HG03521 (cell line): ENCODE data around the gene NHS.

ENCODE experiments used
- ATAC-seq: cut with Tn5 transposase; IDR thresholded peaks from one replicate; pipeline ENCODE4 v1.9.1; 2021; ENCODE audit warnings: mild to moderate bottlenecking, moderate library complexity; ENCODE audit not compliant: unreplicated experiment

NHS gene

DNA sequence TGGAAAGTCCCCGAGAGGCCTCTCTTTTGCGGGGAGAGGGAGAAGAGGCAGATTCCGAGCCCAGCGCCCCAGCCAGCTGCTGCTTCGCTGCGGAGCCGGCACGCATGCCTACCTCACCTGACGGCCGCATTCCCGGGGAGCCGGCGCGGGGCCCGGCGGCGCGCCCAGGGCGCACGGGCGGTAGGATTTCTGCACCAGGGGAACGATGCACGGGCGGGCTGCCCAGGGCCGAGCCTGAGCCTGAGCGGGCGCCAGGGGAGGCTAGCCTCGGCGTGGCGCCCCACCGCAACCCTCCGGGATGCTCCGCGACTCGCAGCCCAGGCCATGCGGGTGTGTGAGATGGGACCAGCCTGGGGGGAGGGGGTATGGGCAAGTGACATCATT lies 281.0 kb downstream of the NHS start:
- no peak for ATAC-seq

GRCh38 chrX:17656556-17656955 lies 281.6 kb downstream of the NHS start:
- no peak for ATAC-seq

DNA sequence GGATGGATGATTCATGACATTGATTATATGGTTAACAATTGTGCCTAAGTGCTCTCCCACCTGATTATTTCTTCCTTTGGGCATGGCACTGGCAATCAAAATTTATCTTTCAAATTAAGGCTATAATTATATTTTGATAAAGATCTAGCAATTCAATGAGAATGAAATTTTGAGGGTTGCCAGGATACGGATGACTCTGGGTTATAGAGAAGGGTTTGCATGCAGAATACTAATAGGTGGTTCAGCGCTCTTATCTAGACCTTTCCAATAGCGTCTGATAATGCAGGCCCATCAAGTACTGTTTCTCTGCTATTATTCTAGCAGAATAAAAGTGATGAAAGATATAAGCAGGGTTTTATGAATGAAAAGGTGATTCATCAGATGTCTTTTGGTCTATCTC lies 287.4 kb downstream of the NHS start:
- ATAC-seq, result no peak

DNA sequence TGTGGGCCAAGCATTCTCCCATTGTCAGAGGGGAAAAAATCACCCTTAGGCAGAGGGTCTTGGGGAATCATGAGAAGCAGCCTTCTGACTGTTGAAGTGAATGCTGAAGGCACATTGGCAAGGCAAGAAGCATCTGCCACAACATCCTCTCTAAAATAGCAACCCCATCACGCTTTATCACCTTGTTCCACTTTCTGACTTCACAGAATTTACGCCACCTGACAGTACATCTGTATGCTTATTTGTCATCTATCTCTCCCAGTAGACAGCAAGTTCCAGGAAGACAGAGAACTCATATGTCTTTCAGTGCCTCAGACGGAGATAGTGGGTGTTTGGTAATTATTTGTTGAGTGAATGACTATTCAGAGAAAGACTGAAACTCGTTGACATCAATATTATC lies 293.9 kb downstream of the NHS start:
- no peak for ATAC-seq

GRCh38 chrX:17669458-17669857 lies 294.5 kb downstream of the NHS start:
- no peak for ATAC-seq

GRCh38 chrX:17669891-17670290 lies 294.9 kb downstream of the NHS start:
- no peak for ATAC-seq

- ATAC-seq, result no peak
These were observed 295.9 kb downstream of the NHS start for GRCh38 chrX:17670874-17671273.

- no peak for ATAC-seq
These were observed 299.6 kb downstream of the NHS start for GRCh38 chrX:17674601-17675000.

- no peak for ATAC-seq
These were observed 304.3 kb downstream of the NHS start for GRCh38 chrX:17679261-17679660.

- ATAC-seq, result no peak
These were observed 304.8 kb downstream of the NHS start for GRCh38 chrX:17679820-17680219.

- ATAC-seq, result no peak
These were observed 305.9 kb downstream of the NHS start for GRCh38 chrX:17680732-17681413.

- no peak for ATAC-seq
These were observed 307.3 kb downstream of the NHS start for GRCh38 chrX:17682259-17682658.

DNA sequence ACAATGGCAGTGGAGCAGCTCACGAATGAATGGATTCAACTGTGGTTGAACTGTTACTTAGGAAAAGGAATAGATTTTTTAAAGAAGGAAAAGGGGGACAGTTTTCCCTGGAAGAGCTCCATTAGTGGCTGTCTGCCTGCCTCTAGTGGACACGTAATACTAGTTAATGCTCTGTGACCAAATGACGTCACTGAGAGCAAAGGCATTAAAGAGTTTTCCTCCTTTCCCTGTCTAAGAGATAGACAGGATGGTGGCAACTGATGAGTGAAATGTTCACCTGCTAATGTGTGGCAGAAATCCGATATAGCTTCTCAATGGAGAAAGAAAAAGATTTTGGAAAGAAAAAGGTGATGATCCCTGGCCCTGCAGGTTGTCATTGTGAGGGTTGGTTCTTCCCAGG lies 310.0 kb downstream of the NHS start:
- ATAC-seq, result no peak

DNA sequence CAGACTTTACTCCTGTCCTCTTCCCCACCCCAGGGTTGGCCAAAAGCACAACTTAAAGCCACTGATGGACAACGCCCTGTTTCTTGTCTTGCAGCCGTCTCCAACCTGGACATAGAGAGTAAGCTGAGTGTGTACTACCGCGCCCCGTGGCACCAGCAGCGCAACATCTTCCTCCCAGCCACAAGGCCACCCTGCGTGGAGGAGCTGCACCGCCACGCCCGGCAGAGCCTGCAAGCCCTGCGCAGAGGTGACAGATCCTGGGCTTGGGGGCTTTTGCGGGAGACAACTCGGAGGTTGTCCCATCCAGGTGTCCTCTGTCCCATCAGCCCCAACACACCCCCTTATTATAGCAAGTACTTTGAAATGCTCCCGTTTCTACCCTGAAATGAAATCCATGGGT lies 312.6 kb downstream of the NHS start:
- ATAC-seq, result no peak

GRCh38 chrX:17689971-17690409 lies 315.0 kb downstream of the NHS start:
- no peak for ATAC-seq

DNA sequence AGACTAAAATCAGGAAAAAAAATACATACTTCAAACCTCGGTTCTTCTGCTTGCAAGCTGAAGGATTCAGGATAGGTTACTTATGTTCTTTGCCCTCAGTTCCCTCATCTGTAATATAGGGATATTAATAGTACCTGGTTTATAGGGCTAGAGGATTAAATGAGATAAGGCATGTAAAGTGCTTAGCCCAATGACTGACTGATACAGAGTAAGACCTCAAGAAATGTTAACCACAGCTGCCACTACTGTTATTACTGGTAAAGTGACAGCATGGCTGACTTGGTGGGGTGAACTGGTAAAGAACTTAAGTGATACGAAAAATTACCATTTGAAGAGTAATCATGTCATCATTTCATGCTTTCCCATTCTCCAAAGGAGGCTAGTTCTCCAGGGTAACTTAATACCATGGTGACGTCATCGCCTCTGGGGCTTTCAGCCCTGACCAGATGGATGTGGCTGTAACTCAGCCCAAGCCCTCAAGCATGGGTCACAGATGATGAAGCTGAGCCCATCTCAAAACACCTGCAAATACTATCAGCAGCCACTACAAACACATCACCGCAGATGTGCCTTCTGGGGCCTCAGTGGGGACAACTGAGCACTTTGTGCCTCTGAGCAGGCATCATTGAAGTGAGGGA lies 317.8 kb downstream of the NHS start:
- ATAC-seq, result no peak

DNA sequence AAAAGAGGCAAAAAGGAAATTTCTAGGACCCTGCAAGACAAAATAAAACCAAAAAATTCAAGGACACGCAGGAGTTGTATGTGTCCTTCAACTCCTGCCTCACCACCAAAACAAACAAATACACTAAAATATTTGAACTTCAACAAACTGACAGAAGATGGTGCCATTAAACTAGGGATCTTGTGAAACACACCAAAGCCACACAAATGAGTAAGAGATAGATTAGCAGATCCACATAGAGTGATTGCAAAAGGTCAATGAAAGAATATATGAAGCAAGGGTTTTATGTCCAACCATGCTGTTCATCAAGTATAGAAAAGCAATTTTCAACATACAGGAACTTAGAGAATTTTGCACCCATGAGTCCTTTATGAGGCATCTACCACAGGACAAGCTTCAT lies 322.2 kb downstream of the NHS start:
- ATAC-seq, result no peak

GRCh38 chrX:17700976-17701375 lies 326.0 kb downstream of the NHS start:
- ATAC-seq, result no peak

DNA sequence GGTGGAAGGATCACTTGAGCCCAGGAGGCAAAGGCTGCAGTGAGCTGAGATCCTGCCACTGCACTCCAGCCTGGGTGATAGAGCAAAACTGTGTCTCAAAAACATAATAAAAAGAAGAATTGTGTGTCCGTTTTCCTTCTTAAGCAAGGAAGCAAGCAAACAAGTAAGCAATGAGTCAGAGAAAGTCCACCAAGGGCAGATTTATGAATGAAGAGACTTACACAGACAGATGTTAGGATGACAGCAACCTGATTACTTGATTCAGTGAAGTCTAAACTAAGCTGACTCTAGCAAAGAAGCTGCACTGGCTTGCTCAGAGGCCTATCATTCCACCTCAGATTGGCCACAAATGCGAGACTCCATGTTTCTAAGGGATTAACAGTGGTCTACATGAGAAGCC lies 328.2 kb downstream of the NHS start:
- no peak for ATAC-seq

DNA sequence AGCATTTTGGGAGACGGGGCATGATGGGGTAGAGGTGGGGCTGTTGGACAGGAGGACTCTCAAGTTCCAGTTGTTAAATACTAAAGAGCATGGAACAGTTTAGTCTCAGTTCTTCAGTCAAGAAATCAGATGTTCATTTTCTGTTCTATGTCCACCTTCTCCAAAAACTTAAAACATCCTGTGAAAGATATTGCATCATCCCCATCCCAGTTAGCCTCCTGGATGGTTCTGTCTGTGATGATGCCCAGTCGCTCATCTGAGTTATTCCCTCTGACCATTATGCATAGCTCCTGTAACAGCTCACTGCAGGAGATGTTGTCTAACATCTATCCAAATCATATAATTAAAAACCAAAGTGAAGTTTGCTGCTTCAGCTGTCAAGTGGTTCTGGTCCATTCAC lies 330.2 kb downstream of the NHS start:
- ATAC-seq, result no peak

DNA sequence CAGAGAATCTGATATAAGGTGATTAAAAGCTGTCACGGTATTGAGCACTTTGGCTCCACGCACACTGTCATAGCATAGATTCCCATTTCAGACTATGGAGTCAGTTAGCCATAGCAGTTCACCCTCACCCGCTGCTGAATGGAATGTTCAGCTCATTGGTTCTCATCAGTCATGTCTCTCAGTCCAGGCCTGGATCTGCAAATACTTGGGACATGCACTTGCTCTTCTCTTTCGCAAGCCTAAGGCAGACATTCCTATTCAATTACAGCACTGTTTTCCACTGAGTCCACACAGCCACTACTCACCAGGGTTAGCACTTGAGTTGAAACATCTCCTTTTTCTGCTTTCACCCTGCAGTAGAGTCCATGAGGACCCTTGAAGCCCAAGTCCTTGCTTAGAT lies 331.7 kb downstream of the NHS start:
- ATAC-seq, result no peak

DNA sequence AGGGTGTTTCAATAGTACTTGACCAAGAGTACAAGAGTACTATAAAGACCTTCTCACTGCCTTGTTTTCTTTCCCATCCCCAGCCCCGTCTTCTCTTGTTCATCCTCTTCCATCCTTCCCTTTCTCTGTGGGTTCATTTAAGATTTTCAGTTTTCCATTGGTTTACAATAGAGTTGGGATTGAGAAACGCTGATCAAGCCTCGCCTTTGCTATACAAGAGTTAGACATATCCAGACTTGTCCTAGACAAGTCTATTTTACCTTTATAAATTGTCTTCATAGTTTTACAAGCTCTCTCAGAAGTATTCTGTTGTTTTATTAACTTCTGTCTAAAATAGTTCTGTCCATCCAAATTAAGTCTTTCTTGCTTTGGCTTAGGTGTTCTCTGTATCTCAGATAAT lies 332.7 kb downstream of the NHS start:
- ATAC-seq, result no peak

- no peak for ATAC-seq
These were observed 335.9 kb downstream of the NHS start for GRCh38 chrX:17710871-17711301.
